Measurements from ENCODE around the gene EWSR1. TPM values are rescaled to one million over a fixed set of nuclear protein-coding genes. Genes with fewer than 3 reads are reported as not detected.

Gene EWSR1
- total and polyA plus RNA-seq, 2 donors (not counting 1 experiment from before 2014, with no cell fraction given): 281 to 295 TPM

DNA sequence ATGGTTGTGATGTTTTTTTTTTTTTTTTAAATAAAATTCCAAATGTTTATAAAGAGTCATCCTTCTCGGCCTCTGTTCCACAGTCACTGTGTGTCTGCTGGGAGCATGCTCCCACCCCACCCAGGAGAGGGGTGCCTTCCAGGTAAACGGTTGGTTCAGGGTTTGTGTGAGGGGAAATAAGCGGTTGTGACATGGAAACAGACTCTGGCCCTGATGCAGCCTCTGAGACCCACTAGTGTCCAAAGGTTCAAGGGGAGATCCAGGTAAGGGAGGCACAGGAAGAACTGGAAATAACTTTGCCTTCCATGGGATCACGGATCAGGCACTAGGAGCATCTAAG lies 32.4 kb downstream of the EWSR1 start:
- ChIA-PET POLR2A (no interaction called here), CTCF (no interaction called here)
- H3K4me1 ChIP-seq (ENCODE audit: control insufficient read depth in 2 of 2, insufficient read depth in 2 of 2, low read length in 2 of 2): no peaks in the 10 kb centered on the region
- no peak overlapping the region for H3K9ac ChIP-seq (ENCODE audit: low read length)
- H3K27ac ChIP-seq (ENCODE audit: low read length in 2 of 2): no peak overlapping the region
- peaks cover 37% of the 10 kb centered on the region for H4K20me1 ChIP-seq (ENCODE audit: control insufficient read depth, insufficient read depth, low read length, poor library complexity, severe bottlenecking)
- no peak overlapping the region for H3K4me3 ChIP-seq (ENCODE audit: control extremely low read depth in 1 of 5, extremely low read depth in 1 of 5, insufficient read depth in 1 of 5, low read depth in 2 of 5, low read length in 4 of 5)
- ATAC-seq (ENCODE audit: low read depth) (no peak), DNase-seq (no peak)
- no peak overlapping the region for H3K4me2 ChIP-seq (replicated peaks; ENCODE audit: low read depth, low read length, poor library complexity, severe bottlenecking)
- peaks cover 9 to 47% of the 10 kb centered on the region in 2 experiments for H3K36me3 ChIP-seq (replicated peaks in 1 of 2; ENCODE audit: control extremely low read depth in 1 of 2, control insufficient read depth in 1 of 2, extremely low read depth in 1 of 2, insufficient read depth in 2 of 2, low read length in 1 of 2)
- no peak overlapping the region for H3K4me3 Mint-ChIP-seq
- TF ChIP-seq, protein P1, sequence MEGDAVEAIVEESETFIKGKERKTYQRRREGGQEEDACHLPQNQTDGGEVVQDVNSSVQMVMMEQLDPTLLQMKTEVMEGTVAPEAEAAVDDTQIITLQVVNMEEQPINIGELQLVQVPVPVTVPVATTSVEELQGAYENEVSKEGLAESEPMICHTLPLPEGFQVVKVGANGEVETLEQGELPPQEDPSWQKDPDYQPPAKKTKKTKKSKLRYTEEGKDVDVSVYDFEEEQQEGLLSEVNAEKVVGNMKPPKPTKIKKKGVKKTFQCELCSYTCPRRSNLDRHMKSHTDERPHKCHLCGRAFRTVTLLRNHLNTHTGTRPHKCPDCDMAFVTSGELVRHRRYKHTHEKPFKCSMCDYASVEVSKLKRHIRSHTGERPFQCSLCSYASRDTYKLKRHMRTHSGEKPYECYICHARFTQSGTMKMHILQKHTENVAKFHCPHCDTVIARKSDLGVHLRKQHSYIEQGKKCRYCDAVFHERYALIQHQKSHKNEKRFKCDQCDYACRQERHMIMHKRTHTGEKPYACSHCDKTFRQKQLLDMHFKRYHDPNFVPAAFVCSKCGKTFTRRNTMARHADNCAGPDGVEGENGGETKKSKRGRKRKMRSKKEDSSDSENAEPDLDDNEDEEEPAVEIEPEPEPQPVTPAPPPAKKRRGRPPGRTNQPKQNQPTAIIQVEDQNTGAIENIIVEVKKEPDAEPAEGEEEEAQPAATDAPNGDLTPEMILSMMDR (IDR thresholded peaks at IDR 0.05): no peak
- TF ChIP-seq EZH2 (IDR thresholded peaks at IDR 0.05; ENCODE audit: borderline replicate concordance, insufficient read depth, low read depth, low read length, poor library complexity, severe bottlenecking): no peak
- H3K4me1 Mint-ChIP-seq: peaks cover 6% of the 10 kb centered on the region
- H2AFZ ChIP-seq (ENCODE audit: insufficient read depth, low read depth, low read length, poor library complexity, severe bottlenecking): no peak overlapping the region
- intact Hi-C loops (cut with micrococcal nuclease): no loop called here
- peaks cover 9% of the 10 kb centered on the region for H3K27me3 Mint-ChIP-seq
- no peaks in the 10 kb centered on the region for H3K9me3 ChIP-seq (ENCODE audit: control extremely low read depth in 1 of 3, control insufficient read depth in 2 of 3, insufficient read depth in 1 of 3, low read length in 2 of 3)
- H3K79me2 ChIP-seq (ENCODE audit: control insufficient read depth, insufficient read depth, low read length): no peaks in the 10 kb centered on the region
- no peaks in the 10 kb centered on the region for H3K9me3 Mint-ChIP-seq (ENCODE audit: insufficient read depth)
- H3K27me3 ChIP-seq (replicated peaks in 1 of 4; ENCODE audit: control extremely low read depth in 1 of 4, control insufficient read depth in 3 of 4, insufficient read depth in 4 of 4, low read length in 3 of 4): peaks cover 0 to 4% (median 3%) of the 10 kb centered on the region in 4 experiments
- WGBS (ENCODE audit: insufficient coverage): 78% methylated on average over 3 of the region's 4 CpGs
- H3K27ac Mint-ChIP-seq: no peak overlapping the region

GRCh38 chr22:29300807-29301601 lies 32.9 kb downstream of the EWSR1 start:
- Mint-ChIP-seq H3K9me3 (ENCODE audit: insufficient read depth) (no peaks in the 10 kb centered on the region), H3K4me1 (peaks cover 8% of the 10 kb centered on the region), H3K4me3 (no peak overlapping the region), H3K27ac (peak overlapping the region; percentile 32), H3K27me3 (peaks cover 12% of the 10 kb centered on the region)
- peaks cover 32% of the 10 kb centered on the region for H4K20me1 ChIP-seq (ENCODE audit: control insufficient read depth, insufficient read depth, low read length, poor library complexity, severe bottlenecking)
- intact Hi-C loops (cut with micrococcal nuclease): no loop called here
- H3K4me2 ChIP-seq (replicated peaks; ENCODE audit: low read depth, low read length, poor library complexity, severe bottlenecking): no peak overlapping the region
- ATAC-seq (ENCODE audit: low read depth) (no peak), DNase-seq (peak; percentile 20)
- H2AFZ ChIP-seq (ENCODE audit: insufficient read depth, low read depth, low read length, poor library complexity, severe bottlenecking): no peak overlapping the region
- H3K9ac ChIP-seq (ENCODE audit: low read length): no peak overlapping the region
- TF ChIP-seq, protein P1 (IDR thresholded peaks at IDR 0.05): no peak
- TF ChIP-seq EZH2 (IDR thresholded peaks at IDR 0.05; ENCODE audit: borderline replicate concordance, insufficient read depth, low read depth, low read length, poor library complexity, severe bottlenecking): no peak
- no peak overlapping the region for H3K27ac ChIP-seq (ENCODE audit: low read length in 2 of 2)
- H3K79me2 ChIP-seq (ENCODE audit: control insufficient read depth, insufficient read depth, low read length): peaks cover 1% of the 10 kb centered on the region
- CTCF ChIA-PET: no interaction called here
- peaks cover 9 to 42% of the 10 kb centered on the region in 2 experiments for H3K36me3 ChIP-seq (replicated peaks in 1 of 2; ENCODE audit: control extremely low read depth in 1 of 2, control insufficient read depth in 1 of 2, extremely low read depth in 1 of 2, insufficient read depth in 2 of 2, low read length in 1 of 2)
- POLR2A ChIA-PET: no interaction called here
- H3K9me3 ChIP-seq (ENCODE audit: control extremely low read depth in 1 of 3, control insufficient read depth in 2 of 3, insufficient read depth in 1 of 3, low read length in 2 of 3): no peaks in the 10 kb centered on the region
- peaks cover 0 to 9% (median 8%) of the 10 kb centered on the region in 4 experiments for H3K27me3 ChIP-seq (replicated peaks in 1 of 4; ENCODE audit: control extremely low read depth in 1 of 4, control insufficient read depth in 3 of 4, insufficient read depth in 4 of 4, low read length in 3 of 4)
- H3K4me3 ChIP-seq (ENCODE audit: control extremely low read depth in 1 of 5, extremely low read depth in 1 of 5, insufficient read depth in 1 of 5, low read depth in 2 of 5, low read length in 4 of 5): no peak overlapping the region
- H3K4me1 ChIP-seq (ENCODE audit: control insufficient read depth in 2 of 2, insufficient read depth in 2 of 2, low read length in 2 of 2): peaks cover 2 to 3% of the 10 kb centered on the region in 2 donors
- WGBS (ENCODE audit: insufficient coverage): 82% methylated on average over 7 of the region's 10 CpGs

Measured in B cell (primary cell).